Keratinocyte (primary cell): ENCODE data around the gene PIM2.

ENCODE experiments used
- CTCF ChIP-seq, 3 experiments: IDR thresholded peaks in 1 of 3; conservative IDR thresholded peaks in 1 of 3; optimal IDR thresholded peaks in 1 of 3; 2 replicates in 2 of 3; 3 replicates in 1 of 3; pipeline versions ENCODE3 to v1.5.1; 2011; ENCODE audit warnings: low read length in 3 of 3, mild to moderate bottlenecking in 3 of 3, moderate library complexity in 2 of 3, control low read depth in 1 of 3, inconsistent platforms in 1 of 3; ENCODE audit not compliant: insufficient read depth in 2 of 3; ENCODE audit errors: extremely low read depth in 1 of 3
- EZH2 ChIP-seq: IDR thresholded peaks from one replicate; pipeline ENCODE4 v1.6.1; 2012; ENCODE audit warnings: inconsistent platforms, mild to moderate bottlenecking, low read length, moderate library complexity

DNA sequence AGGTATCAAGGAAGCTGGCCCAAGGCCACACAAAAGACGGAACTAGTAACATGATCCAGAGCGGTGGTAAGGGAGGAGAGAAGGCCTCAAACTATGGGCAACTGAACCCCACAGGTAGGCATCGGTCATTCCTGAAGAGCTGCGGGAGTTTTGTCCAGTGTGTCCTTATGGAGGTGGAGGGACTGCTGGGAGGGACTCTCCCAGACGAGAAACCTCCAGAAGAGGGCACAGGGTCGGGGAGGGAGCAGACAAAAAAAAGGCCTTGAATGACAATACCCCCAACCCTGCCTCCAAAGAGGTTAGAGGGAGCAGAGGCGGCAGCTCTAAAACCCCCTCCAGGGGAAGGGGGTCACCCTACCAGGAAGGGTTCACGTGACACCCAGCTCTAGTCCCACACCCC is 14.6 kb downstream of the PIM2 start:
- no peak for TF ChIP-seq CTCF (optimal IDR thresholded peaks at IDR 0.05 in 1 of 3, IDR thresholded peaks at IDR 0.05 in 1 of 3, conservative IDR thresholded peaks at IDR 0.05 in 1 of 3; ENCODE audit: extremely low read depth in 1 of 3, insufficient read depth in 2 of 3, low read length in 3 of 3)
- TF ChIP-seq EZH2 = no peak
